Panc1 (cell line): ENCODE measurements around the gene ALDH1L2.

Experiments
- TF ChIP-seq, protein P1 (sequence below): fragments of 450-650 bp; IDR thresholded peaks from 2 replicates; pipeline ENCODE4 v1.5.1; 2017; ENCODE audit warnings: mild to moderate bottlenecking
- TF ChIP-seq, protein P2 (sequence below), 2 experiments: IDR thresholded peaks; 2 replicates each; pipeline ENCODE4 v1.6.1; 2011 to 2012; ENCODE audit warnings: low read depth in 2 of 2, control low read depth in 1 of 2, low read length in 1 of 2, mild to moderate bottlenecking in 1 of 2, moderate library complexity in 1 of 2; ENCODE audit not compliant: insufficient read depth in 1 of 2

DNA sequence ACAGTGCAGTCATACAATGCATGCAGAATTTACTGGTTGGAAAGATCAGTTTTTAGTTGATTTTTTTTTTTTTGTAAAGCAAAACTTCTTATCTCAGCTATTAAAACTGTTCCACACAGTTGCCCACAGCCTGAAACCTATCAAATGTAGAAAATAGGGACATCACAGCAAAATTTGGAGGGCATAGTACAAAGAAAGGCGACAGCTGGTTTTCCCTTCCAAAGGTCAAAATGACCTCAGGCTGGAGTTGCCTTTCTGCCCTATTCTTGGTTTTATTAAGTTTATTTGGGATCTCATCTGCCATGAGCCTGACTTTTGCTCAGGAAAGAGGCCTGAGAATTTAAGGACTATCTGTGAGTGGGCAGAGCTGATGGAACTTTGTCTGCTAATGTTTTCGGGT, 69.7 kb downstream of the ALDH1L2 start:
- TF ChIP-seq, protein P1, sequence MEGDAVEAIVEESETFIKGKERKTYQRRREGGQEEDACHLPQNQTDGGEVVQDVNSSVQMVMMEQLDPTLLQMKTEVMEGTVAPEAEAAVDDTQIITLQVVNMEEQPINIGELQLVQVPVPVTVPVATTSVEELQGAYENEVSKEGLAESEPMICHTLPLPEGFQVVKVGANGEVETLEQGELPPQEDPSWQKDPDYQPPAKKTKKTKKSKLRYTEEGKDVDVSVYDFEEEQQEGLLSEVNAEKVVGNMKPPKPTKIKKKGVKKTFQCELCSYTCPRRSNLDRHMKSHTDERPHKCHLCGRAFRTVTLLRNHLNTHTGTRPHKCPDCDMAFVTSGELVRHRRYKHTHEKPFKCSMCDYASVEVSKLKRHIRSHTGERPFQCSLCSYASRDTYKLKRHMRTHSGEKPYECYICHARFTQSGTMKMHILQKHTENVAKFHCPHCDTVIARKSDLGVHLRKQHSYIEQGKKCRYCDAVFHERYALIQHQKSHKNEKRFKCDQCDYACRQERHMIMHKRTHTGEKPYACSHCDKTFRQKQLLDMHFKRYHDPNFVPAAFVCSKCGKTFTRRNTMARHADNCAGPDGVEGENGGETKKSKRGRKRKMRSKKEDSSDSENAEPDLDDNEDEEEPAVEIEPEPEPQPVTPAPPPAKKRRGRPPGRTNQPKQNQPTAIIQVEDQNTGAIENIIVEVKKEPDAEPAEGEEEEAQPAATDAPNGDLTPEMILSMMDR: no peak
- TF ChIP-seq, protein P2, sequence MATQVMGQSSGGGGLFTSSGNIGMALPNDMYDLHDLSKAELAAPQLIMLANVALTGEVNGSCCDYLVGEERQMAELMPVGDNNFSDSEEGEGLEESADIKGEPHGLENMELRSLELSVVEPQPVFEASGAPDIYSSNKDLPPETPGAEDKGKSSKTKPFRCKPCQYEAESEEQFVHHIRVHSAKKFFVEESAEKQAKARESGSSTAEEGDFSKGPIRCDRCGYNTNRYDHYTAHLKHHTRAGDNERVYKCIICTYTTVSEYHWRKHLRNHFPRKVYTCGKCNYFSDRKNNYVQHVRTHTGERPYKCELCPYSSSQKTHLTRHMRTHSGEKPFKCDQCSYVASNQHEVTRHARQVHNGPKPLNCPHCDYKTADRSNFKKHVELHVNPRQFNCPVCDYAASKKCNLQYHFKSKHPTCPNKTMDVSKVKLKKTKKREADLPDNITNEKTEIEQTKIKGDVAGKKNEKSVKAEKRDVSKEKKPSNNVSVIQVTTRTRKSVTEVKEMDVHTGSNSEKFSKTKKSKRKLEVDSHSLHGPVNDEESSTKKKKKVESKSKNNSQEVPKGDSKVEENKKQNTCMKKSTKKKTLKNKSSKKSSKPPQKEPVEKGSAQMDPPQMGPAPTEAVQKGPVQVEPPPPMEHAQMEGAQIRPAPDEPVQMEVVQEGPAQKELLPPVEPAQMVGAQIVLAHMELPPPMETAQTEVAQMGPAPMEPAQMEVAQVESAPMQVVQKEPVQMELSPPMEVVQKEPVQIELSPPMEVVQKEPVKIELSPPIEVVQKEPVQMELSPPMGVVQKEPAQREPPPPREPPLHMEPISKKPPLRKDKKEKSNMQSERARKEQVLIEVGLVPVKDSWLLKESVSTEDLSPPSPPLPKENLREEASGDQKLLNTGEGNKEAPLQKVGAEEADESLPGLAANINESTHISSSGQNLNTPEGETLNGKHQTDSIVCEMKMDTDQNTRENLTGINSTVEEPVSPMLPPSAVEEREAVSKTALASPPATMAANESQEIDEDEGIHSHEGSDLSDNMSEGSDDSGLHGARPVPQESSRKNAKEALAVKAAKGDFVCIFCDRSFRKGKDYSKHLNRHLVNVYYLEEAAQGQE (IDR thresholded peaks at IDR 0.05; ENCODE audit: insufficient read depth in 1 of 2, low read depth in 2 of 2, low read length in 1 of 2): no peak
